Fibroblast of the aortic adventitia (primary cell): ENCODE data around the gene SPATA31C2. TPM values are rescaled to one million over a fixed set of nuclear protein-coding genes. Genes with fewer than 3 reads are reported as not detected.
"Not testable (repeated sequence)": the region's sequence is repeated elsewhere in the genome, so short reads cannot be mapped to it uniquely, and the experiment has no call there.

Experiments used
- DNase-seq: peaks from one replicate; pipeline ENCODE4 v3.0.0-alpha.2; 2010; ENCODE audit warnings: low read depth
- H3K4me3 ChIP-seq: 2 replicates; pipeline ENCODE4 v1.5.1; 2011; ENCODE audit warnings: low read depth, mild to moderate bottlenecking, control low read depth, low read length, moderate library complexity
- CTCF ChIP-seq: IDR thresholded peaks from 2 replicates; pipeline ENCODE4 v1.5.1; 2011; ENCODE audit warnings: mild to moderate bottlenecking, low read length, control low read depth, inconsistent platforms; ENCODE audit not compliant: insufficient read depth
- total RNA-seq: library from RNA; depleted of rRNA; stranded (reverse); fragments of >200 nt; gene quantifications from 2 replicates; pipeline ENCODE4 v1.2.3, GENCODE V29; 2012; ENCODE audit warnings: low replicate concordance

Gene SPATA31C2
- total RNA-seq, 1 donor: not detected

- DNase-seq: no peak
- no peak for TF ChIP-seq CTCF
- no peak overlapping the region for H3K4me3 ChIP-seq
Observed at GRCh38 chr9:88166660-88167059, 28.4 kb upstream of the SPATA31C2 start.

- DNase-seq: no peak
- no peak overlapping the region for H3K4me3 ChIP-seq
- TF ChIP-seq CTCF: no peak
Observed at GRCh38 chr9:88164850-88165249, 26.6 kb upstream of the SPATA31C2 start.

GRCh38 chr9:88161144-88161543 is 22.9 kb upstream of the SPATA31C2 start:
- DNase-seq: no peak
- no peak overlapping the region for H3K4me3 ChIP-seq
- TF ChIP-seq CTCF: no peak

GRCh38 chr9:88143957-88144625 is 5.8 kb upstream of the SPATA31C2 start:
- no peak for TF ChIP-seq CTCF
- no peak overlapping the region for H3K4me3 ChIP-seq
- no peak for DNase-seq

GRCh38 chr9:88143179-88143578 is 4.9 kb upstream of the SPATA31C2 start:
- DNase-seq: no peak
- TF ChIP-seq CTCF: no peak
- no peak overlapping the region for H3K4me3 ChIP-seq

GRCh38 chr9:88133552-88133951 is 4.7 kb downstream of the SPATA31C2 start:
- not testable (repeated sequence) for H3K4me3 ChIP-seq, DNase-seq

GRCh38 chr9:88129556-88129955 is 8.7 kb downstream of the SPATA31C2 start:
- not testable (repeated sequence) for DNase-seq, H3K4me3 ChIP-seq

- not testable (repeated sequence) for DNase-seq, H3K4me3 ChIP-seq
Observed at GRCh38 chr9:88127700-88128300, 10.5 kb downstream of the SPATA31C2 start.

- not testable (repeated sequence) for DNase-seq
Observed at GRCh38 chr9:88123413-88123812, 14.9 kb downstream of the SPATA31C2 start.

GRCh38 chr9:88118121-88118520 is 20.2 kb downstream of the SPATA31C2 start:
- H3K4me3 ChIP-seq, DNase-seq: not testable (repeated sequence)

More at GRCh38 chr9:88123413-88123812, 14.9 kb downstream of the SPATA31C2 start:
- not testable (repeated sequence) for H3K4me3 ChIP-seq

- H3K4me3 ChIP-seq, DNase-seq: not testable (repeated sequence)
Observed at GRCh38 chr9:88114968-88115612, 23.2 kb downstream of the SPATA31C2 start.

GRCh38 chr9:88114283-88114967 is 23.9 kb downstream of the SPATA31C2 start:
- not testable (repeated sequence) for DNase-seq

More at GRCh38 chr9:88114283-88114967, 23.9 kb downstream of the SPATA31C2 start:
- H3K4me3 ChIP-seq: not testable (repeated sequence)
